Stimulated activated naive CD4-positive, alpha-beta T cell treated with Interleukin-2 at 50 U/mL for 16 hours (primary cell): Measurements from ENCODE around the gene LRRC27.

Source experiments
- DNase-seq: peaks from one replicate; lab custom pipeline; 2025; lab: John Stamatoyannopoulos, UW

LRRC27 gene

DNA sequence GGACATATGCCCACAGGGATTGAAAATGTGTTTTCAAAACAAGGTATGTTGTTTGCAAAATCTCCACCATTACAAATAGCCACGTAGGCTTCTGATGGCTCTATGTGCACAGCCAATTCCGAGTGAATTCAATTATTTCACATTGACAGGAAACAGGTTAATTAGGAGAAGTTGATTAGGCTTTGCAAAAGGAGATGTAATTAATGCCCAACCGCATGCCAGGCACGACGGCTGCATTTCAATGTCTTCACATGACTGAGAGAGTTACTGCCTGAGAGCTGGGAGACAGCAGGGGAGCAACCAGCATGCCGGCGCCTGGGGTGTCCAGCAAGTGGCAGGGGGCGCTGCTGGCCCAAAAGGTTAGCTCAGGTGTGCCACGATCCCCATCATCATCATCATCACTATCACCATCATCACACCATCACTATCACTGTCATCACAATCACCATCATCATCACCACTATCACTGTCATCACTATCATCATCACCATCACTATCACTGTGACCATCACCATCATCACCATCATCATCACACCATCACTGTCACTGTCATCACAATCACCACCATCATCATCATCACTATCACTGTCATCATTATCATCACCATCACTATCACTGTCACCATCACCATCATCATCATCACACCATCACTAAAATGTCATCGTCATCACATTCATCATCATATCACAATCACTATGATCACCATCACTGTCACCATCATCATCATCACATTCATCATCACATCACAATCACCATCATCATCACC lies 95.2 kb downstream of the LRRC27 start:
- DNase-seq = no peak

DNA sequence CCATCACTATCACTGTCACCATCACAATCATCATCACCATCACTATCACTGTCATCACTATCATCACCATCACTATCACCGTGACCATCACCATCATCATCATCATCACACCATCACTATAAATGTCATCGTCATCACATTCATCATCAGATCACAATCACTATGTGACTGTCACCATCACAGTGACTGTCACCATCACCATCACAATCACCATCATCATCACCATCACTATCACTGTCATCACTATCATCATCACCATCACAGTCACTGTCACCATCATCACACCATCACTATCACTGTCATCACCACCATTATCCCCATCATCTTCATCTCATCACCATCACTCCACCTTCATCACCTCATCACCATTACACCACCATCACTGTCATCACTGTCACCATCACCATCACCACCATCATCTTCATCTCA lies 96.0 kb downstream of the LRRC27 start:
- no peak for DNase-seq

DNA sequence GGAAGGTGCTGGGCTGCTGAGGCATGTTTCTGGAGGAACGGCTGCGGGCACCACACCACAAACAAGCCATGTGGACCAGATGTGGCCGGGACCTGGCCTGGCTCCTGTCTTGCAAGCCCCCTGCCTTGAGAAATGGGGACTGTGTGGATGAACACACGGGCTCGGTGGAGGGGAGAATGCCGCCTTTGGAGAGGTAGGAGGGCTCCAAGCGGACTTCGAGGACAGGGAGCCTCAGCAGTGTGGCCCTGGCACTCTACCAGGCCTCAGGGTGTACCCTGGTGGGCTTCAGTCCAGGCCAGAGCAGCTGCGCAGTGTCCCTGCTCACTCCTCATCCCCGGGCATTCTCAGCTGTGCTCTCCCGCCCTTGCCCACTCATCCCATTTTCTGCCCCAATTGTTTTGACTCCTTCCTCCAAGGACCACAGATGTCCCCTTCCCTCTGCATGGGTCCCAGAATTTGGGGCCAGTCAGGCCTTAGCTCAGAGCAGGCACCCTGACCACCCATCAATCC lies 96.5 kb downstream of the LRRC27 start:
- DNase-seq = no peak
